ENCODE data around the gene USP10.
A peak's percentile ranks its signal among the peaks of the same experiment; 100 is the strongest.

The USP10 gene

DNA sequence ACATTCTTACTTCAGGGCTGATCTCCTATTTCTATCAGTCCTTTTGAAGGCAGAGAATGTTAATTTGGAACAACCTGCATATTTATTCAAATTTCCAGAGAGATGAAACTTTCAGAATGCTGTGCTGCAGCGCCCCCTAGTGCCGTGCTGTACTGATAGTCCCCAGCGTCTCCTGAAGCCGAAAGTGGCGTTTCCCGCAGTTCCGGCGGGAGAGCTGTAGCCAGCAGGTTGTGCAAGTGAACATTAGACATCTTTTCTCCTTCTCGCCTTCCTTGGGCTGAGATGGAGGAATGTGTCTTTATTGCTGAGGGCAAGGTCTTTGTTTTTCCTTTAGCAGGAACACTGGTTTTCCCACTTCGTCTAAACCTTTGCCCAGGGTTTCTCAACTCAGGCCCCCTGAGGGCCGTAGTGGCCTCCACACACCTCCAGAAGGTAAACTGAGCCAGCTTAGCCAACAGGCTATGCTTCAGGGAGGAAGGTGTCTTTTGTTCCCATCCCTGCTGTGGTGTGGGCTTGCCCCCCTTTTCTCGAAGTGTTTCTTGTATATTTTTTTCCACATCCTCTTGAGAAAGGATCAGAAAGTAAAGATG, 26.4 kb downstream of the USP10 start (continued):
- TF ChIP-seq EGR2 (tag by site-specific recombination; IDR thresholded peaks at IDR 0.05; ENCODE audit: low read depth) (no peak), ZNF175 (tag by site-specific recombination; IDR thresholded peaks at IDR 0.05) (no peak), HOXA7 (CRISPR knock-in tag; IDR thresholded peaks at IDR 0.05; ENCODE audit: borderline replicate concordance) (no peak), ZNF404 (tag by site-specific recombination; IDR thresholded peaks at IDR 0.05) (no peak), MZF1 (tag by site-specific recombination; IDR thresholded peaks at IDR 0.05; ENCODE audit: borderline replicate concordance) (no peak), GLIS2 (tag by site-specific recombination; IDR thresholded peaks at IDR 0.05) (no peak), ZNF341 (tag by site-specific recombination; IDR thresholded peaks at IDR 0.05; ENCODE audit: low read depth) (no peak), ZFP69B (tag by site-specific recombination; IDR thresholded peaks at IDR 0.05) (no peak), OVOL3 (tag by site-specific recombination; IDR thresholded peaks at IDR 0.05) (no peak), ZSCAN30 (tag by site-specific recombination; IDR thresholded peaks at IDR 0.05) (0 out of 2 replicates have a peak, but pooled peaks have one; percentile 18), GLIS1 (tag by site-specific recombination; IDR thresholded peaks at IDR 0.05) (no peak), ZNF274 (IDR thresholded peaks at IDR 0.05; ENCODE audit: low read length) (no peak), ZNF274 (tag by site-specific recombination; IDR thresholded peaks at IDR 0.05; ENCODE audit: borderline replicate concordance) (no peak), ZNF48 (tag by site-specific recombination; IDR thresholded peaks at IDR 0.05) (no peak)
- TF ChIP-seq, protein P1, sequence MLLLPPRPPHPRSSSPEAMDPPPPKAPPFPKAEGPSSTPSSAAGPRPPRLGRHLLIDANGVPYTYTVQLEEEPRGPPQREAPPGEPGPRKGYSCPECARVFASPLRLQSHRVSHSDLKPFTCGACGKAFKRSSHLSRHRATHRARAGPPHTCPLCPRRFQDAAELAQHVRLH (tag by site-specific recombination; IDR thresholded peaks at IDR 0.05): no peak
- TF ChIP-seq, protein P2, sequence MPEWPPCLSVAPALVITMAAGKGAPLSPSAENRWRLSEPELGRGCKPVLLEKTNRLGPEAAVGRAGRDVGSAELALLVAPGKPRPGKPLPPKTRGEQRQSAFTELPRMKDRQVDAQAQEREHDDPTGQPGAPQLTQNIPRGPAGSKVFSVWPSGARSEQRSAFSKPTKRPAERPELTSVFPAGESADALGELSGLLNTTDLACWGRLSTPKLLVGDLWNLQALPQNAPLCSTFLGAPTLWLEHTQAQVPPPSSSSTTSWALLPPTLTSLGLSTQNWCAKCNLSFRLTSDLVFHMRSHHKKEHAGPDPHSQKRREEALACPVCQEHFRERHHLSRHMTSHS (tag by site-specific recombination; IDR thresholded peaks at IDR 0.05): no peak

DNA sequence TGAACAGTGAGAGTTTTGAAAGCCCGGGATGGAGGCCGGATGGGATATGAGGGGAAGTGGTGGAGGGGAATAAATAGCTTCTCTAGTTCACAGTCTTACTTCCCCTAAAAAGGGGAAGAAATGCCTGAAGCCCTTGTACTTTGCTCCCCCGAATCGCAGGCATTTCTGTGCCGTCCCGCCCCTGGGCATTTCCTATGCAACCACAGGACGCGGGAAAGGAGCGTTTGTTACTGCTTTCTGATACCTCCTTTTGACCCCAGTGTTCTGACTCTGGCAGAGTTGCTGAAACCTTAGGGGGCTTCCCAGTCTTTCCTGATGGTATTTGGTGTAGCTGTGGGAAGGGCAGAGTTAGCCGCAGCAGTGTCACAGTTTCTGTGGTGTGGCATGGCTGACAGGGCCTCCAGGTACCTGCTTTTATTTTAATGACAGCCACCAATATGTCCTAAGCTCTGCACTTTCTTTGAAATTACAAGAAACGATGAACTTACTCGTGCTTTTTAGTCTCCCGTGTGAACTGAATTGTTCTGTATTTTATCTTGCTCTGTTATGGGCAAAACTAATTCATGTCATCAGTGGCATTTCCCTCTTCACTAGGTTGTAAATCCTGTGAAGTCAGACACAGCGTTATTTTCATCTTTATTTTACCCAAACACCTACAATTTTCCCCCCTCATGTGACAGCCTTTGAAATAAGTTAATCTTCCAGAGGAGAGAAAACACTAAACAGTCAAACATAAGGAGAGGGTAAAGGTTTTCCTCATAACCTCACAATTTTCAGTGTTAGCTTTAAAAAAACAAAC, 27.1 kb downstream of the USP10 start:
- CTCF ChIA-PET: interaction anchor here (0.6 to 8.7 kb wide), 40 partner anchors 10 to 325 kb away, joined by 3 to 115 read pairs (median 5); partner anchors contain the start of gene CRISPLD2
- no peaks in the 10 kb centered on the region for H3K36me3 ChIP-seq (ENCODE audit: control insufficient read depth in 2 of 2, insufficient read depth in 1 of 2, low read length in 2 of 2)
- POLR2A ChIA-PET: no interaction called here
- peaks cover 27% of the 10 kb centered on the region for H3K4me1 ChIP-seq (ENCODE audit: control insufficient read depth, insufficient read depth, low read length)
- no peaks in the 10 kb centered on the region for H3K9me3 ChIP-seq (ENCODE audit: control insufficient read depth, insufficient read depth, low read depth, low read length)
- no peak overlapping the region for H3K4me3 ChIP-seq (ENCODE audit: low read depth, low read length)
- H3K27ac ChIP-seq (ENCODE audit: extremely low read depth, low read depth, low read length): no peak overlapping the region
- TF ChIP-seq ZNF223 (tag by site-specific recombination; IDR thresholded peaks at IDR 0.05): no peak
- no peak for TF ChIP-seq MZF1 (tag by site-specific recombination; IDR thresholded peaks at IDR 0.05; ENCODE audit: borderline replicate concordance)
- TF ChIP-seq, protein P3, sequence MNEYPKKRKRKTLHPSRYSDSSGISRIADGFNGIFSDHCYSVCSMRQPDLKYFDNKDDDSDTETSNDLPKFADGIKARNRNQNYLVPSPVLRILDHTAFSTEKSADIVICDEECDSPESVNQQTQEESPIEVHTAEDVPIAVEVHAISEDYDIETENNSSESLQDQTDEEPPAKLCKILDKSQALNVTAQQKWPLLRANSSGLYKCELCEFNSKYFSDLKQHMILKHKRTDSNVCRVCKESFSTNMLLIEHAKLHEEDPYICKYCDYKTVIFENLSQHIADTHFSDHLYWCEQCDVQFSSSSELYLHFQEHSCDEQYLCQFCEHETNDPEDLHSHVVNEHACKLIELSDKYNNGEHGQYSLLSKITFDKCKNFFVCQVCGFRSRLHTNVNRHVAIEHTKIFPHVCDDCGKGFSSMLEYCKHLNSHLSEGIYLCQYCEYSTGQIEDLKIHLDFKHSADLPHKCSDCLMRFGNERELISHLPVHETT (tag by site-specific recombination; IDR thresholded peaks at IDR 0.05): no peak
- TF ChIP-seq, protein P4, sequence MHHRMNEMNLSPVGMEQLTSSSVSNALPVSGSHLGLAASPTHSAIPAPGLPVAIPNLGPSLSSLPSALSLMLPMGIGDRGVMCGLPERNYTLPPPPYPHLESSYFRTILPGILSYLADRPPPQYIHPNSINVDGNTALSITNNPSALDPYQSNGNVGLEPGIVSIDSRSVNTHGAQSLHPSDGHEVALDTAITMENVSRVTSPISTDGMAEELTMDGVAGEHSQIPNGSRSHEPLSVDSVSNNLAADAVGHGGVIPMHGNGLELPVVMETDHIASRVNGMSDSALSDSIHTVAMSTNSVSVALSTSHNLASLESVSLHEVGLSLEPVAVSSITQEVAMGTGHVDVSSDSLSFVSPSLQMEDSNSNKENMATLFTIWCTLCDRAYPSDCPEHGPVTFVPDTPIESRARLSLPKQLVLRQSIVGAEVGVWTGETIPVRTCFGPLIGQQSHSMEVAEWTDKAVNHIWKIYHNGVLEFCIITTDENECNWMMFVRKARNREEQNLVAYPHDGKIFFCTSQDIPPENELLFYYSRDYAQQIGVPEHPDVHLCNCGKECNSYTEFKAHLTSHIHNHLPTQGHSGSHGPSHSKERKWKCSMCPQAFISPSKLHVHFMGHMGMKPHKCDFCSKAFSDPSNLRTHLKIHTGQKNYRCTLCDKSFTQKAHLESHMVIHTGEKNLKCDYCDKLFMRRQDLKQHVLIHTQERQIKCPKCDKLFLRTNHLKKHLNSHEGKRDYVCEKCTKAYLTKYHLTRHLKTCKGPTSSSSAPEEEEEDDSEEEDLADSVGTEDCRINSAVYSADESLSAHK (tag by site-specific recombination; IDR thresholded peaks at IDR 0.05): no peak
- no peak for TF ChIP-seq ZNF510 (tag by site-specific recombination; IDR thresholded peaks at IDR 0.05; ENCODE audit: insufficient replicate concordance)
- no peak for TF ChIP-seq ZBTB21 (tag by site-specific recombination; IDR thresholded peaks at IDR 0.05)
- TF ChIP-seq ZNF560 (tag by site-specific recombination; IDR thresholded peaks at IDR 0.05; ENCODE audit: borderline replicate concordance): no peak
- TF ChIP-seq ZNF677 (tag by site-specific recombination; IDR thresholded peaks at IDR 0.05): no peak
- TF ChIP-seq ZNF791 (tag by site-specific recombination; IDR thresholded peaks at IDR 0.05): no peak
- TF ChIP-seq ZNF529 (tag by site-specific recombination; IDR thresholded peaks at IDR 0.05; ENCODE audit: insufficient replicate concordance): no peak
- TF ChIP-seq, protein P5, sequence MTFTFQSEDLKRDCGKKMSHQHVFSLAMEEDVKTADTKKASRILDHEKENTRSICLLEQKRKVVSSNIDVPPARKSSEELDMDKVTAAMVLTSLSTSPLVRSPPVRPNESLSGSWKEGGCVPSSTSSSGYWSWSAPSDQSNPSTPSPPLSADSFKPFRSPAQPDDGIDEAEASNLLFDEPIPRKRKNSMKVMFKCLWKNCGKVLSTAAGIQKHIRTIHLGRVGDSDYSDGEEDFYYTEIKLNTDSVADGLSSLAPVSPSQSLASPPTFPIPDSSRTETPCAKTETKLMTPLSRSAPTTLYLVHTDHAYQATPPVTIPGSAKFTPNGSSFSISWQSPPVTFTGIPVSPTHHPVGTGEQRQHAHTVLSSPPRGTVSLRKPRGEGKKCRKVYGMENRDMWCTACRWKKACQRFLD (tag by site-specific recombination; IDR thresholded peaks at IDR 0.05): no peak
- TF ChIP-seq GLIS1 (tag by site-specific recombination; IDR thresholded peaks at IDR 0.05): no peak
- no peak for TF ChIP-seq ZNF610 (tag by site-specific recombination; IDR thresholded peaks at IDR 0.05; ENCODE audit: borderline replicate concordance)
- TF ChIP-seq ZNF157 (tag by site-specific recombination; IDR thresholded peaks at IDR 0.05): no peak
- no peak for TF ChIP-seq ZNF266 (tag by site-specific recombination; IDR thresholded peaks at IDR 0.05; ENCODE audit: low read depth)
- no peak for TF ChIP-seq ZNF701 (tag by site-specific recombination; IDR thresholded peaks at IDR 0.05)
- no peak for TF ChIP-seq ZBTB1 (tag by site-specific recombination; IDR thresholded peaks at IDR 0.05)

Data from HEK293 (cell line).